ENCODE results near the gene MKS1. TPM values are rescaled to one million over a fixed set of nuclear protein-coding genes. Genes with fewer than 3 reads are reported as not detected.

Gene MKS1
- total and polyA plus RNA-seq, 2 of the 8 experiments (the other 6 are each of a cell fraction or from before 2014, with no cell fraction given) = 12.0 to 21.7 TPM

- no peak overlapping the region for H2BK5ac ChIP-seq (ENCODE audit: low read depth, low read length)
- TF ChIP-seq JUN (IDR thresholded peaks at IDR 0.05; ENCODE audit: low read depth, low read length) = no peak
- TF ChIP-seq POLR2AphosphoS5 (IDR thresholded peaks at IDR 0.05; ENCODE audit: low read depth, low read length) = no peak
- TF ChIP-seq POLR2A (IDR thresholded peaks at IDR 0.05; ENCODE audit: control extremely low read depth in 1 of 2, low read depth in 2 of 2, low read length in 2 of 2) = no peak
- no peak for TF ChIP-seq CEBPB (IDR thresholded peaks at IDR 0.05; ENCODE audit: low read depth, low read length)
- TF ChIP-seq HDAC6 (IDR thresholded peaks at IDR 0.05; ENCODE audit: low read depth, low read length) = no peak
- TF ChIP-seq CREB1 (IDR thresholded peaks at IDR 0.05) = no peak
- H3K23me2 ChIP-seq (ENCODE audit: low read depth, low read length) = no peaks in the 10 kb centered on the region
- H4K5ac ChIP-seq (ENCODE audit: insufficient read length, low read depth, low read length) = no peak overlapping the region
- H3K4me3 ChIP-seq (ENCODE audit: extremely low read depth in 1 of 4, insufficient read depth in 2 of 4, low read depth in 3 of 4, low read length in 4 of 4) = no peak overlapping the region
- ChIA-PET CTCF (ENCODE audit: partially characterized antibody) (interaction anchor here (1.2 to 4.5 kb wide), 9 partner anchors 10 to 81 kb away, joined by 3 to 50 read pairs (median 5); partner anchors contain the start of gene MKS1), POLR2A (ENCODE audit: partially characterized antibody) (no interaction called here)
- H3K4me1 ChIP-seq (replicated peaks in 1 of 4; ENCODE audit: control insufficient read depth in 3 of 4, insufficient read depth in 4 of 4, low read length in 3 of 4) = no peaks in the 10 kb centered on the region
- H3K27ac ChIP-seq (ENCODE audit: low read depth, low read length) = no peak overlapping the region
- H3K79me2 ChIP-seq (ENCODE audit: control insufficient read depth in 1 of 2, insufficient read depth in 2 of 2, low read length in 2 of 2) = no peaks in the 10 kb centered on the region
- no peak overlapping the region for H3K18ac ChIP-seq (ENCODE audit: extremely low read depth, low read length)
- no peak overlapping the region; a peak in 1 of 7 replicates for H3K9ac ChIP-seq (replicated peaks in 1 of 4; ENCODE audit: extremely low read depth in 1 of 4, low read depth in 3 of 4, low read length in 3 of 4)
- no peak overlapping the region for H4K8ac ChIP-seq (ENCODE audit: extremely low read depth, insufficient read depth, low read length)
- 70% methylated on average over 1 of the region's 1 CpG; no CpG with 5 or more reads in 1 of the 2 experiments for WGBS, 2 experiments (ENCODE audit: extremely low coverage in 1 of 2, insufficient coverage in 1 of 2, insufficient read length in 1 of 2, insufficient replicate concordance in 2 of 2, low coverage in 1 of 2, low lambda C conversion rate in 2 of 2, missing lambda C conversion rate in 1 of 2)
- no peak overlapping the region for H2BK120ac ChIP-seq (replicated peaks; ENCODE audit: low read depth, low read length)
- no peaks in the 10 kb centered on the region for H3K79me1 ChIP-seq (ENCODE audit: low read depth, low read length)
- no peak overlapping the region for H2BK20ac ChIP-seq (ENCODE audit: low read length)
- H2BK12ac ChIP-seq (ENCODE audit: low read depth, low read length) = no peak overlapping the region
- FAIRE-seq (no peak), DNase-seq (ENCODE audit: low read depth in 1 of 2, low spot score in 2 of 2) (no peak)
- no peak overlapping the region for H3K4ac ChIP-seq (replicated peaks; ENCODE audit: insufficient read length, low read depth, low read length)
- no peak overlapping the region for H3K56ac ChIP-seq (replicated peaks; ENCODE audit: insufficient read length, low read depth, low read length)
- H4K91ac ChIP-seq (replicated peaks; ENCODE audit: insufficient read length, low read length) = no peak overlapping the region
- H3K4me2 ChIP-seq (ENCODE audit: insufficient read depth in 1 of 2, low read depth in 2 of 2, low read length in 2 of 2) = no peak overlapping the region
- H3K27me3 ChIP-seq (replicated peaks in 1 of 4; ENCODE audit: control insufficient read depth in 3 of 4, extremely low read depth in 1 of 4, insufficient read depth in 3 of 4, low read length in 3 of 4) = peaks cover 0 to 9% (median 5%) of the 10 kb centered on the region in 4 experiments; a peak in 4 of 7 replicates
- H2AFZ ChIP-seq (ENCODE audit: low read length) = no peak overlapping the region
- H4K20me1 ChIP-seq (replicated peaks in 1 of 2; ENCODE audit: control insufficient read depth in 1 of 2, insufficient read depth in 2 of 2, low read length in 2 of 2) = no peaks in the 10 kb centered on the region
- no peak overlapping the region for H2AK5ac ChIP-seq (ENCODE audit: low read depth, low read length)
- H3K9me3 ChIP-seq (ENCODE audit: insufficient read depth in 2 of 2, low read depth in 1 of 2, low read length in 1 of 2) = no peaks in the 10 kb centered on the region
- no peak overlapping the region for H3K23ac ChIP-seq (ENCODE audit: insufficient read length)
- no peak overlapping the region for H3K14ac ChIP-seq (ENCODE audit: insufficient read length)
- no peaks in the 10 kb centered on the region for H3K36me3 ChIP-seq (ENCODE audit: control insufficient read depth in 2 of 4, insufficient read depth in 4 of 4, low read length in 3 of 4)
- H2BK15ac ChIP-seq (ENCODE audit: low read length) = no peak overlapping the region
Measured at GRCh38 chr17:58235821-58236220, 16.8 kb upstream of the MKS1 start.

Data from H1 (cell line).